GM12865 (cell line): ENCODE results near the gene BLCAP.
A peak's percentile ranks its signal among the peaks of the same experiment; 100 is the strongest.

Source experiments
- DNase-seq: peaks from one replicate; pipeline ENCODE4 v3.0.0; 2010; ENCODE audit warnings: low read depth
- H3K4me3 ChIP-seq: 2 replicates; pipeline ENCODE4 v1.5.1; 2011; ENCODE audit warnings: mild to moderate bottlenecking, low read depth, low read length, control low read depth
- TF ChIP-seq, protein P1 (sequence below): IDR thresholded peaks from 2 replicates; pipeline ENCODE4 v1.5.1; 2011; ENCODE audit warnings: low read length, control low read depth, low read depth, inconsistent platforms; ENCODE audit not compliant: insufficient read depth; ENCODE audit errors: missing control alignments

The BLCAP gene

GRCh38 chr20:37570419-37570818 lies 42.7 kb upstream of the BLCAP start:
- H3K4me3 ChIP-seq, result no peak overlapping the region
- DNase-seq, result no peak
- TF ChIP-seq, protein P1, sequence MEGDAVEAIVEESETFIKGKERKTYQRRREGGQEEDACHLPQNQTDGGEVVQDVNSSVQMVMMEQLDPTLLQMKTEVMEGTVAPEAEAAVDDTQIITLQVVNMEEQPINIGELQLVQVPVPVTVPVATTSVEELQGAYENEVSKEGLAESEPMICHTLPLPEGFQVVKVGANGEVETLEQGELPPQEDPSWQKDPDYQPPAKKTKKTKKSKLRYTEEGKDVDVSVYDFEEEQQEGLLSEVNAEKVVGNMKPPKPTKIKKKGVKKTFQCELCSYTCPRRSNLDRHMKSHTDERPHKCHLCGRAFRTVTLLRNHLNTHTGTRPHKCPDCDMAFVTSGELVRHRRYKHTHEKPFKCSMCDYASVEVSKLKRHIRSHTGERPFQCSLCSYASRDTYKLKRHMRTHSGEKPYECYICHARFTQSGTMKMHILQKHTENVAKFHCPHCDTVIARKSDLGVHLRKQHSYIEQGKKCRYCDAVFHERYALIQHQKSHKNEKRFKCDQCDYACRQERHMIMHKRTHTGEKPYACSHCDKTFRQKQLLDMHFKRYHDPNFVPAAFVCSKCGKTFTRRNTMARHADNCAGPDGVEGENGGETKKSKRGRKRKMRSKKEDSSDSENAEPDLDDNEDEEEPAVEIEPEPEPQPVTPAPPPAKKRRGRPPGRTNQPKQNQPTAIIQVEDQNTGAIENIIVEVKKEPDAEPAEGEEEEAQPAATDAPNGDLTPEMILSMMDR, result no peak

DNA sequence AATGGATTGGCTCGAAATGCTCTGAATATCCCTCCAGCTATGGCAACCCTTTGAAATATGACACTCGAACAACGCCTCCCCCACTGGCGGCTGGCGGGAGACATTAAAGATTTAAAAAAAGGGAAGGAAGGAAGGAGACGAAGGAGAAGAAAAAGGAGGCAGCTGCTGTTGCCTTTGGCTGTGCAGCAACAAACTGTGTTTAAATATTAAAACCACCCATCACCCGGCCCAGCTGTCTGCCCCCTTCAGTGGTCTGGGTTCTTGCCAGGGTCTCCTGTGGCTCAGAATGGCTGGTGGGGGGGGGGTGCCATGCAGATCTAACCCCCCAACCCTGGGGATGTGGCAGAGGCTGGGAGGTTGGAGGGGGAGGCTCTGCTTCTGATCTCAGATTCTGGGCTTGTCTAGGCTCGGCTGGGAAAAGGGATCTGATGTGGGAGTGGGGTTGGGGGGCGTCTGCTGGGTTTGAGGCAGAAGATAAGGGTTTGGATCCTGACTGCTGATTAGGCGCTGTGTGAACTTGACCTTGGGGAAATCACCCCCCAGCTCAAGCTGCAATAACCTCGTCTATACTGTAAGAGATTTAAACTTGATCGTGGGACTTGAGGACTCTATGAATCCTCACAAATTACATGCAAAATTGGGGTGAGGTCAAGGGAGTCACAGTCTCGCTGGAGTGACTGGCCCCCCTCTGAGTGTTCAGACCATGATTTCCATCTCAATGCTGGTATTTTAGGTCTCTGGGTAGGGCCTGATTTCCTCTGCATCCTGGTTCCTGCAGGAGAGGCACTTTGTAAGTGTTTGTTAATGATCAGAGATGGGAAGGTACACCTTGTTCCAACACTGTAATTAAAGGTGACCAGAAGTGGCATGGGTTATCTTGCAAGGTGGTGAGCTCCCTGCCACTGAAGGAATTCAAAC lies 40.3 kb upstream of the BLCAP start:
- H3K4me3 ChIP-seq, result no peak overlapping the region
- DNase-seq, result no peak
- TF ChIP-seq, protein P1, result no peak

DNA sequence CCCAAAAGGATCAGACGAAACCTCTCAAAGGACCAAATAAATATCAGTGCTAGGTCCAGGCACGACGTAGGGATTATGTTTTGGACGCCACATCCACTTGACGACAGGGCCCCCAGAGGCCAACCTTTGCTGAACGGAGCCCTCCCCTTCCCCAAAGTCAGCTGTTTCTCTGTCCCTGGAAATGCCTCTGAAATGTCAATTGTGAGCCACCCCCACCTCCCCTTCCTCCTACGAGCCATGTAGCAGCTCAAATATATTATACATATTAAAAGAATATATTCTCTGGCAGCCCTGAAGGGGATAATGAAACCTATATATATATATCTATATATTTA lies 39.6 kb upstream of the BLCAP start:
- TF ChIP-seq, protein P1, result no peak
- H3K4me3 ChIP-seq, result no peak overlapping the region
- DNase-seq, result no peak

- no peak overlapping the region for H3K4me3 ChIP-seq
- DNase-seq, result no peak
- TF ChIP-seq, protein P1, result no peak
Measured at GRCh38 chr20:37566590-37567330, 39.1 kb upstream of the BLCAP start.

GRCh38 chr20:37565134-37565811 lies 37.6 kb upstream of the BLCAP start:
- TF ChIP-seq, protein P1, result no peak
- H3K4me3 ChIP-seq, result no peak overlapping the region
- DNase-seq, result no peak

DNA sequence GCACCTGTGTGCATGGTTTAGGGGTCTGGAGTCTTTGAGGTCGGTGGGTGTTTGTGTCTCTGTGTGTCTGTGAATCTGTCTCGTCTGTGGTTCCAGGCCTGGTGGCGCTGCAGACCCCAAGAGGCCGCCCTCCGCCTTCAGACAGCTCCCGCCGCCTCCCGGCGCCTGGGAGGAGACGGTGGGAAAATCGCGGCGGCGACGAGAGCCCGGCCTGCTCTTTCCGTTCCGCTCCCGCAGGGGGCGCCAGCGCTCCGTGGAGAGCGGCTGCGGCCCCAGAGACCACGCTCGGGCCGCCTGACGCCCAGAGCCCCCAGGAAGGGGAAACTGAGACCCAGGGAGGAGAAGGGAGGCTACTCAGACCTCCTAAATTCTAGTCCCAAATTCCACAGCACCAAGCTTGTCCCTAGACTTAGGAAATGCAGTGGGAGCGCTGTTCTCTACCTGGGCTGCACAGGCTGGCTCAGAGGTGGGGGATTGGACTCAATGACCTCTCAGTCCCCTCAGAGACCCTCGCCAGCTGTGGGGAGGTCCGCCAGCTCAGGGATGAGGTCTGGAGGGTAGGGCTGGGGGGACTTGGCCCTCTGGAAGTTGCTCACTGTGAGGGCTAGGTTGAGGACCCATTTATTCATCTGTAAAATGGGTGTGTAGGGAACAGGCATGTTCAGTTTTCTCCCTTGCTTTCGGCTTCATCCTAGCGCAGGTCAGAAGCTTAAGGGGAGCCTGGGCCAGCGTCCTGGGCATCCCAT lies 36.9 kb upstream of the BLCAP start:
- no peak overlapping the region for H3K4me3 ChIP-seq

More for the DNA sequence above, 36.9 kb upstream of the BLCAP start:
- TF ChIP-seq, protein P1, result peak; percentile 93
- DNase-seq, result peak; percentile 28
